ENCODE results near the gene RELB. TPM values are rescaled to one million over a fixed set of nuclear protein-coding genes. Genes with fewer than 3 reads are reported as not detected.

The RELB gene
- total RNA-seq, 1 donor from 2014 or later, result 2.9 TPM

- DNase-seq (no peak), ATAC-seq (ENCODE audit: poor library complexity) (no peak)
- intact Hi-C loops (cut with DNase I), result no loop called here
Observed at GRCh38 chr19:45071969-45072790, 70.9 kb downstream of the RELB start.

- intact Hi-C loops (cut with DNase I), result no loop called here
- DNase-seq (no peak), ATAC-seq (ENCODE audit: poor library complexity) (no peak)
Observed at GRCh38 chr19:45074744-45075300, 73.6 kb downstream of the RELB start.

- intact Hi-C loops (cut with DNase I), result no loop called here
- ATAC-seq (ENCODE audit: poor library complexity), result peak; percentile 53
- peak; percentile 84 for DNase-seq
Observed at GRCh38 chr19:45075301-45076028, 74.2 kb downstream of the RELB start.

- intact Hi-C loops (cut with DNase I), result no loop called here
- DNase-seq (peak; percentile 86), ATAC-seq (ENCODE audit: poor library complexity) (peak; percentile 73)
Observed at GRCh38 chr19:45076029-45076850, 75.0 kb downstream of the RELB start, which contains the start of gene ZNF296. Gene ZNF296, minus strand, starts transcription at chr19:45076478. Its CDS starts 105 bp downstream, at chr19:45076373.

- DNase-seq (no peak), ATAC-seq (ENCODE audit: poor library complexity) (no peak)
- intact Hi-C loops (cut with DNase I), result no loop called here
Observed at GRCh38 chr19:45076851-45077730, 75.8 kb downstream of the RELB start.

- ATAC-seq (ENCODE audit: poor library complexity), result peak; percentile 5
- no peak for DNase-seq
- intact Hi-C loops (cut with DNase I), result no loop called here
Observed at GRCh38 chr19:45078390-45079062, 77.3 kb downstream of the RELB start.

GRCh38 chr19:45079063-45079910 lies 78.0 kb downstream of the RELB start, which contains the start of gene GEMIN7:
Gene GEMIN7, plus strand, starts transcription at chr19:45079260. Its CDS starts 10,855 bp downstream, at chr19:45090115.
- peak; percentile 93 for ATAC-seq (ENCODE audit: poor library complexity)
- intact Hi-C loops (cut with DNase I), result no loop called here
- peak; percentile 88 for DNase-seq

GRCh38 chr19:45079911-45080370 lies 78.7 kb downstream of the RELB start:
- ATAC-seq (ENCODE audit: poor library complexity) (no peak), DNase-seq (no peak)
- intact Hi-C loops (cut with DNase I), result no loop called here

GRCh38 chr19:45082170-45082569 lies 80.9 kb downstream of the RELB start:
- ATAC-seq (ENCODE audit: poor library complexity) (no peak), DNase-seq (no peak)
- intact Hi-C loops (cut with DNase I), result no loop called here

GRCh38 chr19:45086480-45086879 lies 85.2 kb downstream of the RELB start:
- ATAC-seq (ENCODE audit: poor library complexity) (no peak), DNase-seq (no peak)
- intact Hi-C loops (cut with DNase I), result no loop called here

GRCh38 chr19:45087531-45087930 lies 86.3 kb downstream of the RELB start:
- no peak for DNase-seq
- ATAC-seq (ENCODE audit: poor library complexity), result no peak
- intact Hi-C loops (cut with DNase I), result no loop called here

Other genes with a start within 250 kb of the RELB start
- not detected for gene CBLC, start 223.6 kb upstream of the RELB start, total RNA-seq
- 86.2 TPM for gene BCAM, start 192.4 kb upstream of the RELB start, total RNA-seq
- 36.9 TPM for gene NECTIN2, start 155.2 kb upstream of the RELB start, total RNA-seq
- 48.9 TPM for gene TOMM40, start 110.2 kb upstream of the RELB start, total RNA-seq
- gene APOE, start 95.7 kb upstream of the RELB start, total RNA-seq, result 13.6 TPM
- gene APOC1, start 86.9 kb upstream of the RELB start, total RNA-seq, result 1.00 TPM
- gene APOC4, start 59.2 kb upstream of the RELB start, total RNA-seq, result not detected
- gene APOC2, start 55.4 kb upstream of the RELB start, total RNA-seq, result not detected
- gene CLPTM1, start 46.1 kb upstream of the RELB start, total RNA-seq, result 89.7 TPM
- 31.7 TPM for gene CLASRP, start 37.6 kb downstream of the RELB start, total RNA-seq
- gene ZNF296, start 75.0 kb downstream of the RELB start, total RNA-seq, result 0.32 TPM
- 14.7 TPM for gene GEMIN7, start 77.8 kb downstream of the RELB start, total RNA-seq
- 13.7 TPM for gene PPP1R37, start 91.7 kb downstream of the RELB start, total RNA-seq
- not detected for gene NKPD1, start 159.5 kb downstream of the RELB start, total RNA-seq
- gene TRAPPC6A, start 176.8 kb downstream of the RELB start, total RNA-seq, result 15.0 TPM
- gene BLOC1S3, start 177.3 kb downstream of the RELB start, total RNA-seq, result 3.6 TPM
- 1.3 TPM for gene EXOC3L2, start 243.9 kb downstream of the RELB start, total RNA-seq
- gene MARK4, start 249.8 kb downstream of the RELB start, total RNA-seq, result 19.7 TPM

Data from Right ventricle myocardium superior (tissue), 1 donor.